Activated T-helper 2 cell treated with anti-CD3 and anti-CD28 coated beads, Interferon-gamma antibody, Interleukin-2, Interleukin-4, amounts not matched to agents 10 μg/mL and 5 μg/mL and 100 μg/mL, durations not matched to agents 14 hours and 24 hours and 36 hours (primary cell): Measurements from ENCODE around the gene OBP2A. TPM values are rescaled to one million over a fixed set of nuclear protein-coding genes. Genes with fewer than 3 reads are reported as not detected.

Experiments
- DNase-seq: peaks from one replicate; pipeline ENCODE4 v3.0.0; 2021; ENCODE audit warnings: low spot score
- H3K27ac Mint-ChIP-seq: one replicate; pipeline ENCODE4 v1.8.0; 2021; ENCODE audit warnings: mixed read lengths
- H3K27me3 Mint-ChIP-seq: one replicate; pipeline ENCODE4 v1.8.0; 2021; ENCODE audit warnings: low read depth, mixed read lengths
- H3K36me3 Mint-ChIP-seq: one replicate; pipeline ENCODE4 v1.8.0; 2021; ENCODE audit warnings: low read depth, mixed read lengths
- H3K4me1 Mint-ChIP-seq: one replicate; pipeline ENCODE4 v1.8.0; 2021; ENCODE audit warnings: low read depth, mixed read lengths
- H3K4me3 Mint-ChIP-seq: one replicate; pipeline ENCODE4 v1.8.0; 2021; ENCODE audit warnings: low read depth, mild to moderate bottlenecking, moderate library complexity, mixed read lengths
- H3K9me3 Mint-ChIP-seq: one replicate; pipeline ENCODE4 v1.8.0; 2021; ENCODE audit warnings: mixed read lengths
- intact Hi-C: fragments of 100-400 bp; cut with micrococcal nuclease; formaldehyde crosslinking; loops from one replicate; pipeline ENCODE4 v1.15.1; 2023
- total RNA-seq: library from RNA; stranded (reverse); gene quantifications from 2 replicates; pipeline ENCODE4 v1.2.3, GENCODE V29; 2022

The OBP2A gene
- total RNA-seq, 1 donor from 2014 or later, result not detected

GRCh38 chr9:135572233-135572632 is 26.3 kb downstream of the OBP2A start:
- intact Hi-C loops, result no loop called here
- H3K27me3 Mint-ChIP-seq, result no peaks in the 10 kb centered on the region
- no peak for DNase-seq
- H3K9me3 Mint-ChIP-seq, result peaks cover 5% of the 10 kb centered on the region
- H3K36me3 Mint-ChIP-seq, result no peaks in the 10 kb centered on the region
- H3K4me1 Mint-ChIP-seq, result no peaks in the 10 kb centered on the region
- H3K27ac Mint-ChIP-seq, result no peak overlapping the region
- H3K4me3 Mint-ChIP-seq, result no peak overlapping the region

GRCh38 chr9:135573124-135573523 is 27.2 kb downstream of the OBP2A start:
- Mint-ChIP-seq H3K36me3 (no peaks in the 10 kb centered on the region), H3K4me3 (no peak overlapping the region), H3K27ac (no peak overlapping the region), H3K4me1 (no peaks in the 10 kb centered on the region), H3K9me3 (peaks cover 5% of the 10 kb centered on the region), H3K27me3 (no peaks in the 10 kb centered on the region)
- intact Hi-C loops, result no loop called here
- DNase-seq, result no peak

- no peak for DNase-seq
- Mint-ChIP-seq H3K4me3 (no peak overlapping the region), H3K27ac (no peak overlapping the region), H3K36me3 (no peaks in the 10 kb centered on the region), H3K4me1 (no peaks in the 10 kb centered on the region), H3K27me3 (no peaks in the 10 kb centered on the region), H3K9me3 (peaks cover 1% of the 10 kb centered on the region)
- intact Hi-C loops, result no loop called here
Observed at GRCh38 chr9:135574331-135574730, 28.4 kb downstream of the OBP2A start.

GRCh38 chr9:135574943-135575342 is 29.0 kb downstream of the OBP2A start:
- intact Hi-C loops, result no loop called here
- H3K9me3 Mint-ChIP-seq, result no peaks in the 10 kb centered on the region
- no peaks in the 10 kb centered on the region for H3K27me3 Mint-ChIP-seq
- no peak for DNase-seq
- no peak overlapping the region for H3K4me3 Mint-ChIP-seq
- no peaks in the 10 kb centered on the region for H3K4me1 Mint-ChIP-seq
- H3K36me3 Mint-ChIP-seq, result no peaks in the 10 kb centered on the region
- H3K27ac Mint-ChIP-seq, result no peak overlapping the region

GRCh38 chr9:135575995-135576631 is 30.2 kb downstream of the OBP2A start:
- Mint-ChIP-seq H3K27ac (no peak overlapping the region), H3K36me3 (no peaks in the 10 kb centered on the region), H3K9me3 (no peaks in the 10 kb centered on the region), H3K27me3 (no peaks in the 10 kb centered on the region), H3K4me1 (no peaks in the 10 kb centered on the region), H3K4me3 (no peak overlapping the region)
- no peak for DNase-seq
- intact Hi-C loops, result no loop called here

GRCh38 chr9:135577256-135577655 is 31.3 kb downstream of the OBP2A start:
- H3K4me3 Mint-ChIP-seq, result no peak overlapping the region
- H3K27ac Mint-ChIP-seq, result no peak overlapping the region
- no peak for DNase-seq
- H3K27me3 Mint-ChIP-seq, result no peaks in the 10 kb centered on the region
- no peaks in the 10 kb centered on the region for H3K9me3 Mint-ChIP-seq
- no peaks in the 10 kb centered on the region for H3K4me1 Mint-ChIP-seq
- no peaks in the 10 kb centered on the region for H3K36me3 Mint-ChIP-seq
- intact Hi-C loops, result no loop called here

- Mint-ChIP-seq H3K4me1 (no peaks in the 10 kb centered on the region), H3K4me3 (no peak overlapping the region), H3K36me3 (no peaks in the 10 kb centered on the region), H3K9me3 (no peaks in the 10 kb centered on the region), H3K27ac (no peak overlapping the region), H3K27me3 (no peaks in the 10 kb centered on the region)
- no peak for DNase-seq
- intact Hi-C loops, result no loop called here
Observed at GRCh38 chr9:135579356-135579755, 33.4 kb downstream of the OBP2A start.

GRCh38 chr9:135579889-135580660 is 34.1 kb downstream of the OBP2A start:
- no peaks in the 10 kb centered on the region for H3K27me3 Mint-ChIP-seq
- no peak overlapping the region for H3K27ac Mint-ChIP-seq
- H3K9me3 Mint-ChIP-seq, result no peaks in the 10 kb centered on the region
- no peak overlapping the region for H3K4me3 Mint-ChIP-seq
- intact Hi-C loops, result no loop called here
- no peaks in the 10 kb centered on the region for H3K4me1 Mint-ChIP-seq
- no peaks in the 10 kb centered on the region for H3K36me3 Mint-ChIP-seq
- DNase-seq, result no peak

- no peak for DNase-seq
- no peak overlapping the region for H3K27ac Mint-ChIP-seq
- no peaks in the 10 kb centered on the region for H3K27me3 Mint-ChIP-seq
- intact Hi-C loops, result no loop called here
- no peaks in the 10 kb centered on the region for H3K9me3 Mint-ChIP-seq
- no peaks in the 10 kb centered on the region for H3K36me3 Mint-ChIP-seq
- no peaks in the 10 kb centered on the region for H3K4me1 Mint-ChIP-seq
- no peak overlapping the region for H3K4me3 Mint-ChIP-seq
Observed at GRCh38 chr9:135580664-135581380, 34.9 kb downstream of the OBP2A start.

- no peak overlapping the region for H3K27ac Mint-ChIP-seq
- H3K27me3 Mint-ChIP-seq, result no peaks in the 10 kb centered on the region
- H3K9me3 Mint-ChIP-seq, result no peaks in the 10 kb centered on the region
- no peak overlapping the region for H3K4me3 Mint-ChIP-seq
- no peak for DNase-seq
- no peaks in the 10 kb centered on the region for H3K36me3 Mint-ChIP-seq
- no peaks in the 10 kb centered on the region for H3K4me1 Mint-ChIP-seq
- intact Hi-C loops, result no loop called here
Observed at GRCh38 chr9:135581636-135582426, 35.9 kb downstream of the OBP2A start.

- no peak for DNase-seq
- intact Hi-C loops, result no loop called here
- Mint-ChIP-seq H3K4me1 (no peaks in the 10 kb centered on the region), H3K9me3 (no peaks in the 10 kb centered on the region), H3K27ac (no peak overlapping the region), H3K27me3 (no peaks in the 10 kb centered on the region), H3K36me3 (no peaks in the 10 kb centered on the region), H3K4me3 (no peak overlapping the region)
Observed at GRCh38 chr9:135582541-135582940, 36.6 kb downstream of the OBP2A start.

GRCh38 chr9:135582966-135583687 is 37.2 kb downstream of the OBP2A start:
- H3K36me3 Mint-ChIP-seq, result no peaks in the 10 kb centered on the region
- intact Hi-C loops, result no loop called here
- H3K4me1 Mint-ChIP-seq, result no peaks in the 10 kb centered on the region
- H3K27ac Mint-ChIP-seq, result no peak overlapping the region
- no peaks in the 10 kb centered on the region for H3K27me3 Mint-ChIP-seq
- DNase-seq, result no peak
- no peak overlapping the region for H3K4me3 Mint-ChIP-seq
- H3K9me3 Mint-ChIP-seq, result no peaks in the 10 kb centered on the region
